ENCODE results near the gene FAM124A. TPM values are rescaled to one million over a fixed set of nuclear protein-coding genes. Genes with fewer than 3 reads are reported as not detected.
A peak's percentile ranks its signal among the peaks of the same experiment; 100 is the strongest.

FAM124A gene
- total and polyA plus RNA-seq, 10 of the 15 experiments (the other 5 are each of a cell fraction or from before 2014, with no cell fraction given), result not detected

- Histone ChIP-seq H3K27ac (ENCODE audit: control insufficient read depth, insufficient read depth) (no peak overlapping the region), H3K36me3 (ENCODE audit: control insufficient read depth in 2 of 2, insufficient read depth in 2 of 2, low read length in 1 of 2) (no peaks in the 10 kb centered on the region), H3K4me3 (no peak overlapping the region), H3K9ac (ENCODE audit: control insufficient read depth, insufficient read depth, low read length) (no peak overlapping the region), H3K27me3 (replicated peaks in 1 of 2; ENCODE audit: control insufficient read depth in 2 of 2, insufficient read depth in 2 of 2, low read length in 1 of 2) (no peaks in the 10 kb centered on the region), H2AFZ (ENCODE audit: control insufficient read depth, low read depth, low read length) (no peak overlapping the region; the same call in 1 of the 2 replicates), H3K9me3 (replicated peaks; ENCODE audit: control insufficient read depth, insufficient read depth, low read length) (no peaks in the 10 kb centered on the region), H3K4me2 (ENCODE audit: control insufficient read depth, insufficient read depth) (no peak overlapping the region), H3K79me2 (ENCODE audit: control insufficient read depth, insufficient read depth, low read length) (no peaks in the 10 kb centered on the region), H4K20me1 (ENCODE audit: control insufficient read depth, insufficient read depth) (no peaks in the 10 kb centered on the region), H3K4me1 (ENCODE audit: control insufficient read depth, insufficient read depth, low read length) (peaks cover 6% of the 10 kb centered on the region; the same call in 1 of the 2 replicates)
- 15% methylated on average over 14 of the region's 14 CpGs for WGBS (ENCODE audit: insufficient coverage, insufficient replicate concordance, low lambda C conversion rate, missing lambda C conversion rate)
- CTCF ChIA-PET, result interaction anchor here (1.0 kb wide), 1 partner anchor 199 kb away, joined by 3 read pairs; no protein-coding TSS in a partner anchor
- RAD21 ChIA-PET (ENCODE audit: unreplicated experiment), result interaction anchor here (1.1 kb wide), 1 partner anchor 39 kb away, joined by 5 read pairs; no protein-coding TSS in a partner anchor
- in situ Hi-C loops (cut with MboI) (no loop called here), intact Hi-C loops (cut with micrococcal nuclease; ENCODE audit: unreplicated experiment) (no loop called here)
- SMC1A ChIA-PET (ENCODE audit: uncharacterized antibody, unreplicated experiment), result interaction anchor here (0.9 kb wide), 1 partner anchor 37 kb away, joined by 3 read pairs; no protein-coding TSS in a partner anchor
- peak; percentile 72 for ATAC-seq
- no peak for DNase-seq (ENCODE audit: low read depth, low spot score)
- TF ChIP-seq RUNX3 (IDR thresholded peaks at IDR 0.05; ENCODE audit: low read length) (peak; percentile 25; the same call in 1 of the 2 replicates), POU2F2 (IDR thresholded peaks at IDR 0.05; ENCODE audit: borderline replicate concordance, low read depth, low read length) (peak; percentile 95; the same call in 2 of the 3 replicates), RFX5 (IDR thresholded peaks at IDR 0.05; ENCODE audit: low read depth, low read length) (no peak)
- BruUV-seq (replicated peaks), result no TSS peak
- POLR2A ChIA-PET, result interaction anchor here (0.6 to 1.0 kb wide), 2 partner anchors 10 to 80 kb away, joined by 3 read pairs; no protein-coding TSS in a partner anchor
- FAIRE-seq, result no peak
Measured at GRCh38 chr13:51324714-51325420, 102.7 kb downstream of the FAM124A start.

DNA sequence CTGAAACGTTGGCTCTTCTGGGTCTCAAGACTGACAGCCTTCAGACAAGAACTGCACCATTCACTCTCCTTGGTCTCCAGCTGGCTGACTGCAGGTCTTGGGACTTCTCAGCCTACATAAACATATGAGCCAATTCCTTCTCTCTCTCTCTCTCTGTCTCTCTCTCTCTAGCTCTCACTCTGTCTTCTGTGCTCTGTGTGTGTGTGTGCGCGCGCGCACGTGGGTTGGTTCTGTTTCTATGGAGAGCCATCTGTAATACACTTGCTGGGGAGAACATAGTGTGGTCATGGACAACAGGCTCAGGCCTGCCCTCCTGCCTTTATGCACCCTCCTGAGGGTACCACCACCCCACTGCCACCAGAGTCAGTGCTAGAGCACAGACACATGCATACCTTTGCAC, 103.6 kb downstream of the FAM124A start:
- ChIA-PET POLR2A (interaction anchor here (1.0 kb wide), 1 partner anchor 11 kb away, joined by 3 read pairs; no protein-coding TSS in a partner anchor), RAD21 (ENCODE audit: unreplicated experiment) (interaction anchor here (1.1 kb wide), 1 partner anchor 40 kb away, joined by 5 read pairs; no protein-coding TSS in a partner anchor), CTCF (no interaction called here), SMC1A (ENCODE audit: uncharacterized antibody, unreplicated experiment) (no interaction called here)
- WGBS (ENCODE audit: insufficient coverage, insufficient replicate concordance, low lambda C conversion rate, missing lambda C conversion rate), result 82% methylated on average over 6 of the region's 6 CpGs
- no peak overlapping the region for H3K9ac ChIP-seq (ENCODE audit: control insufficient read depth, insufficient read depth, low read length)
- no peaks in the 10 kb centered on the region for H3K27me3 ChIP-seq (replicated peaks in 1 of 2; ENCODE audit: control insufficient read depth in 2 of 2, insufficient read depth in 2 of 2, low read length in 1 of 2)
- in situ Hi-C loops (cut with MboI) (no loop called here), intact Hi-C loops (cut with micrococcal nuclease; ENCODE audit: unreplicated experiment) (no loop called here)
- DNase-seq (ENCODE audit: low read depth, low spot score), result no peak
- no peak overlapping the region for H3K4me3 ChIP-seq
- H3K4me1 ChIP-seq (ENCODE audit: control insufficient read depth, insufficient read depth, low read length), result peaks cover 10% of the 10 kb centered on the region
- H3K36me3 ChIP-seq (ENCODE audit: control insufficient read depth in 2 of 2, insufficient read depth in 2 of 2, low read length in 1 of 2), result no peaks in the 10 kb centered on the region
- no peak overlapping the region for H3K4me2 ChIP-seq (ENCODE audit: control insufficient read depth, insufficient read depth)
- no peak overlapping the region for H3K27ac ChIP-seq (ENCODE audit: control insufficient read depth, insufficient read depth)
- FAIRE-seq, result no peak
- H2AFZ ChIP-seq (ENCODE audit: control insufficient read depth, low read depth, low read length), result no peak overlapping the region
- no peaks in the 10 kb centered on the region for H4K20me1 ChIP-seq (ENCODE audit: control insufficient read depth, insufficient read depth)
- TF ChIP-seq, protein P1, sequence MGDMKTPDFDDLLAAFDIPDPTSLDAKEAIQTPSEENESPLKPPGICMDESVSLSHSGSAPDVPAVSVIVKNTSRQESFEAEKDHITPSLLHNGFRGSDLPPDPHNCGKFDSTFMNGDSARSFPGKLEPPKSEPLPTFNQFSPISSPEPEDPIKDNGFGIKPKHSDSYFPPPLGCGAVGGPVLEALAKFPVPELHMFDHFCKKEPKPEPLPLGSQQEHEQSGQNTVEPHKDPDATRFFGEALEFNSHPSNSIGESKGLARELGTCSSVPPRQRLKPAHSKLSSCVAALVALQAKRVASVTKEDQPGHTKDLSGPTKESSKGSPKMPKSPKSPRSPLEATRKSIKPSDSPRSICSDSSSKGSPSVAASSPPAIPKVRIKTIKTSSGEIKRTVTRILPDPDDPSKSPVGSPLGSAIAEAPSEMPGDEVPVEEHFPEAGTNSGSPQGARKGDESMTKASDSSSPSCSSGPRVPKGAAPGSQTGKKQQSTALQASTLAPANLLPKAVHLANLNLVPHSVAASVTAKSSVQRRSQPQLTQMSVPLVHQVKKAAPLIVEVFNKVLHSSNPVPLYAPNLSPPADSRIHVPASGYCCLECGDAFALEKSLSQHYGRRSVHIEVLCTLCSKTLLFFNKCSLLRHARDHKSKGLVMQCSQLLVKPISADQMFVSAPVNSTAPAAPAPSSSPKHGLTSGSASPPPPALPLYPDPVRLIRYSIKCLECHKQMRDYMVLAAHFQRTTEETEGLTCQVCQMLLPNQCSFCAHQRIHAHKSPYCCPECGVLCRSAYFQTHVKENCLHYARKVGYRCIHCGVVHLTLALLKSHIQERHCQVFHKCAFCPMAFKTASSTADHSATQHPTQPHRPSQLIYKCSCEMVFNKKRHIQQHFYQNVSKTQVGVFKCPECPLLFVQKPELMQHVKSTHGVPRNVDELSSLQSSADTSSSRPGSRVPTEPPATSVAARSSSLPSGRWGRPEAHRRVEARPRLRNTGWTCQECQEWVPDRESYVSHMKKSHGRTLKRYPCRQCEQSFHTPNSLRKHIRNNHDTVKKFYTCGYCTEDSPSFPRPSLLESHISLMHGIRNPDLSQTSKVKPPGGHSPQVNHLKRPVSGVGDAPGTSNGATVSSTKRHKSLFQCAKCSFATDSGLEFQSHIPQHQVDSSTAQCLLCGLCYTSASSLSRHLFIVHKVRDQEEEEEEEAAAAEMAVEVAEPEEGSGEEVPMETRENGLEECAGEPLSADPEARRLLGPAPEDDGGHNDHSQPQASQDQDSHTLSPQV (IDR thresholded peaks at IDR 0.05), result no peak
- TF ChIP-seq ZZZ3 (IDR thresholded peaks at IDR 0.05; ENCODE audit: control insufficient read depth, insufficient read length, low read depth) (no peak), TCF3 (IDR thresholded peaks at IDR 0.05; ENCODE audit: borderline replicate concordance, insufficient read depth, low read depth, low read length) (no peak), MXI1 (IDR thresholded peaks at IDR 0.05; ENCODE audit: low read depth, low read length) (no peak), CBX3 (IDR thresholded peaks at IDR 0.05; ENCODE audit: borderline replicate concordance, low read depth) (no peak), PAX5 (IDR thresholded peaks at IDR 0.05; ENCODE audit: borderline replicate concordance, low read depth, low read length) (no peak), RBBP5 (conservative IDR thresholded peaks at IDR 0.05) (no peak), E2F4 (IDR thresholded peaks at IDR 0.05; ENCODE audit: low read depth, low read length) (no peak)
- no peaks in the 10 kb centered on the region for H3K79me2 ChIP-seq (ENCODE audit: control insufficient read depth, insufficient read depth, low read length)
- H3K9me3 ChIP-seq (replicated peaks; ENCODE audit: control insufficient read depth, insufficient read depth, low read length), result no peaks in the 10 kb centered on the region
- BruUV-seq (replicated peaks), result no TSS peak
- ATAC-seq, result no peak

All from GM12878 (cell line).